Eye (tissue), 1 donor: ENCODE measurements around the gene OR9I1.

Experiments used
- DNase-seq: peaks from one replicate; pipeline ENCODE4 v3.0.0-alpha.2; 2015

Gene OR9I1, protein sequence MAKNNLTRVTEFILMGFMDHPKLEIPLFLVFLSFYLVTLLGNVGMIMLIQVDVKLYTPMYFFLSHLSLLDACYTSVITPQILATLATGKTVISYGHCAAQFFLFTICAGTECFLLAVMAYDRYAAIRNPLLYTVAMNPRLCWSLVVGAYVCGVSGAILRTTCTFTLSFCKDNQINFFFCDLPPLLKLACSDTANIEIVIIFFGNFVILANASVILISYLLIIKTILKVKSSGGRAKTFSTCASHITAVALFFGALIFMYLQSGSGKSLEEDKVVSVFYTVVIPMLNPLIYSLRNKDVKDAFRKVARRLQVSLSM

DNA sequence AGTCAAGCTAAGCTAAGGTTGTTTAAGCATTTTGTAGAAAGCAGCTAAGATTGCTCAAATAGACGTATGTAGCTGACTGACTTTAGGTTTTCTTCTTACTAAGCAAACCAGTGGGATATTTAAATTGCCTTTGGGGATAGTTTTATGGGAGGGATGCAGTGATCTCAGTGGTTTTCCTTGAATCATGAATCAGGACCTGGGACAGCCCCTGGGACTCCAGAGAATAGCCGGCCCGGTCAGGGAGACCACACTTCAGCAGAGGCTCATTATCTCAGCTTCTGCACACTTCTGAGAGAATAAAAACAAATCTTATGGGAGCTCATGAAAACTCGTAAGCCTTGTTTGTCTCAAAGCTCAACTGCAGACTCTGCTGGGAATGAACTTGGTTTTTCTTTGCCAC is at the start of gene OR9I1:
Gene OR9I1, minus strand, starts transcription at position 62 of the 400 bp plus-strand sequence. CDS start 6,086 bp downstream, outside the sequence.
- DNase-seq = no peak

DNA sequence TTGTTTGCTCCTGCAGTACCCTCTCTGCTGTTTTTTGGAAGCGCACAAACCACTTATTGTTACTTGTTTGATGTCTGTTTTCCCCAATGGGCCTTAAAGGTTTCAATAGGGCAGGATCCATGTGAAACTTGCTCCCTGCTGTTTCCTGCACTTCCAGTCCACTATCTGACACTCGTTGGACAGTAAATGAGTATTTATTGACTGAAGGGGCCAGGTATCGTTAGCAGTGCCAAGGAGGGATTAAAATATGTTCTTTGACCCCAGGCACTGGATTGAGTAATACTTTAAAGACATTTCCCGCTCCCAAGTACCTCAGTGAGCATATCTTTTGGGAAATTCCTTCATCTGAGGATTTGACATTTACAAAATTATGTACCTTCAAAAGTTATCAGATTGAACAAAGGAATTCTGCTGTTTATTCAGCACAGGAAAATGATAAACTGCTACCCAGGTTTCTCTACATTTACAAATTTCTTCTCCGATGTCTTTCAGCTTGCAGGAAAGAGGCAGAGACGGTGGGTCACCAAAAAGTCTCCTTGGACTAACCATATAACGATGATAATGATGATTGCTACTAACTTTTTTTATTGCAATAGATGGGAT is 40.3 kb upstream of the OR9I1 start:
- no peak for DNase-seq

DNA sequence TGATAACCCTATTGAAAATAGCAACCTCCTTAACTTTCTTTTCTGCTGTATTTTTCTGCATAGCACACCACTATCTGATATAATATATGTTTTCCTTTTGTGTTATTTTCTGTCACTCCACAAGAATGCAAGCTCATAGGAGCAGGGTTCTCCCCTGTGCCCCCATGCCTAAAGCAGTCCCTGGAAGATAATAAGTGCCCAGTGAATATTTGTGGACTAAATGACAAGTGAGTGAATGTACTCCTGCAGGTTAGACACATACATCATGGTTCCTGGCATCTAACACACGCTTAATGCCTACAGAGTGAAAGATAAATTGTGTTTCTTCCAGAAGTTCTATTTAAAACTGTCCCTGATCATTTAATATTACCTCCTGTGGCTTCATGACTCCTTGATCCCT is 39.7 kb upstream of the OR9I1 start:
- no peak for DNase-seq

DNA sequence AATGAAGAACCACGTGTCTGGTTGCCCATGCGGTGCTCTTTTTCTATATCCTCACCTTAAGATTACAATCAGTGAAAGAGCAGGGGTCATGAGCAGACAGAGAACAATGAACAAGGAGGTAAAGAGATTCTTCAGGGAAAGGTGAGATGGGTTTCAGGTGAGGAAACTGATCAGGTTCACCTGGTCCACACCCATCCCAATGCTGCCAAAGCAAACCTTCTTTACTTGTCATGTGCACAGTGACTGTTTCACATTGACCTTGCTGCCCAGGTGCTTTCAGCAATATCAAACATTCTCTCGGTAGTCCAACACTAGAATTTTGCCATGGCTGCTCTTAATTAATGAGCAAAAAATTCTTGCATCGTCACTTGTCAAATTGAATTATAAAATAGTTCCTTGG is 39.1 kb upstream of the OR9I1 start:
- DNase-seq = no peak

DNA sequence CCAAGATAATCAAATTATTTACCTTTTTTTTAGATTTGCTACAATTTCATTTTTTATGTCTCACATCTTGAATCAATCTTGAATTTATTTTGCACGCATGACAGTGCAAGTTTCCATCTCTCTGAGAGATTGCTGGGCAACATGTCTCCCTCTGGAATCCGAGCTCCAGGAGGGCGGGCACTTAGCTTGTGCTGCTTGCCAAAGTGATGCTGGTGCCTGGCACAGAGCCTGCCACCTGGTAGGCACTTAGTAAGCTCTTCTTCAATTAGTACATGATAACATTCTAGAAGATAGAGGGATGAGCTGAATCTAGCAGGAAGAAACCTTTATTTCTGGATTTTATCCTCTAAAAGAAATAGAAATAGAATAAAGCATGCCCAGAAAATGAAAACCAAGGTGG is 27.5 kb upstream of the OR9I1 start:
- no peak for DNase-seq

- no peak for DNase-seq
These were observed 17.4 kb upstream of the OR9I1 start for GRCh38 chr11:58142761-58143160.

- no peak for DNase-seq
These were observed 9.8 kb upstream of the OR9I1 start for GRCh38 chr11:58135171-58135570.

- no peak for DNase-seq
These were observed 8.8 kb upstream of the OR9I1 start for GRCh38 chr11:58134151-58134550.

- no peak for DNase-seq
These were observed 8.2 kb upstream of the OR9I1 start for GRCh38 chr11:58133309-58134076.

GRCh38 chr11:58127350-58127749 is 2.0 kb upstream of the OR9I1 start:
- DNase-seq = no peak

DNA sequence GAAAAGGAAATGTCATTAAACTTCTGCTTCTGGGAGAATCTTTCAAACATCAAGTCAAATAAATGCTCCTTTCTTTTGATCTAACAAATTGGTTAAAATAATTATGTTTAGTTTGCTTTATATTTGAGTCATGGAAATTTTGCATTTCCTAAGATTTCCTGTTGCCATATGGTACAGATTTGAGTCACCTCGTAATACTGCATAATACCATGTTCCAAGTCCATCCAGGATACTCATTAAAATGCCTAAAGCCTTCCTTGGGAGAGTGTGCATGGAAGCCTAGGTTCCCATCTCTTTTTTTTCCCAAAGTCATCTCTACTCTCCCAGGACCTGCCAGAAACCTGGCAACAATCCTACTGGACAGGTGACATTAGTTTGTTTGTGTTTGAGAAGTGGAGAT is 4.2 kb downstream of the OR9I1 start:
- no peak for DNase-seq

GRCh38 chr11:58097437-58097836 is 27.9 kb downstream of the OR9I1 start:
- DNase-seq = no peak

DNA sequence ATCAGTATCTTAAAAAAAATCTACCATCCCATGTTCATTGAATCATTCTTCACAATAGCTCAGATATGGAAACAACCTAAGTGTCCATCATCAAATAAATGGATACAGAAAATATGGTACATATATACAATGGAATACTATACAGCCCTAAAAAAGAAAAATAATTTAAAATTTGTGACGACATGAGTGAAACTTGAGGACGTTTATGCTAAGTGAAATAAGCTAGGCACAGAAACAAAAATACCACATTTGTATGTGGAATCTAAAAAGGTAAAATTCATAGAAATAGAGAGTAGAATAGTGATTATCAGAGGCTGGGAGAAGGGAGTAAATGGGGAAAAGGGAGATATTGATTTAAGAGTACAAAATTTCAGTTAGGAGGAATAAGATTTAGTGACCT is 38.8 kb downstream of the OR9I1 start:
- no peak for DNase-seq

DNA sequence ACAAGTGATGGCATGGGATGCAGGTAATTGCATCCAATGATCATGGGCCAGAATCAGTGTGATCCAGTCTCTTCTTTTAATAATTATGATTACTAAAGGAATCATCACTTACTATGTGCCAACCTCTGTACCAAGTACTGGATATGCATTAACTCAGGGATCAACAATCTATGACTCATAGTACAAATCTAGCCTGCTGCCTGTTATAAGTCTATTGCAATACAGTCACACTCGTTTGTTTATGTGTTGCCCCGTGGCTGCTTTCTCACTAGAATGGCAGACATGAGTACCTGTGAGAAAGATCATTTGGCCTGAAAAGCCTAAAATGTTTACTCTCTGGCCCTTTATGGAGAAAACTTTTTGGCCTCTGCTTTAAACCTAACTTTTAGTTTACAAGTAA is 49.5 kb downstream of the OR9I1 start:
- no peak for DNase-seq

GRCh38 chr11:58070585-58070984 is 54.7 kb downstream of the OR9I1 start:
- DNase-seq = no peak

- DNase-seq = no peak
These were observed 56.7 kb downstream of the OR9I1 start for GRCh38 chr11:58068655-58069054.

- DNase-seq = no peak
These were observed 57.6 kb downstream of the OR9I1 start for GRCh38 chr11:58067685-58068084.
